Stimulated activated effector memory CD8-positive, alpha-beta T cell treated with anti-CD3 and anti-CD28 coated beads, Interleukin-12 subunit alpha, Interleukin-12 subunit beta, amount 100 ng/mL, for 72 hours (primary cell): ENCODE results near the gene PHLDB1.

Experiments
- ATAC-seq: fragments of 150-1000 bp; cut with Tn5 transposase; 2 replicates; pipeline ENCODE4 v1.10.0; 2021
- DNase-seq, 2 donors: peaks; one replicate each; pipeline ENCODE4 v3.0.0; 2021 to 2022; ENCODE audit warnings: low spot score in 2 of 2
- H3K27ac Mint-ChIP-seq: one replicate; pipeline ENCODE4 v1.8.0; 2022; ENCODE audit warnings: mild to moderate bottlenecking, mixed read lengths
- H3K36me3 Mint-ChIP-seq: one replicate; pipeline ENCODE4 v1.8.0; 2022; ENCODE audit warnings: mild to moderate bottlenecking, mixed read lengths
- H3K4me1 Mint-ChIP-seq: one replicate; pipeline ENCODE4 v1.8.0; 2022; ENCODE audit warnings: mixed read lengths
- H3K4me3 Mint-ChIP-seq: one replicate; pipeline ENCODE4 v1.8.0; 2022; ENCODE audit warnings: mild to moderate bottlenecking, mixed read lengths
- H3K9me3 Mint-ChIP-seq: one replicate; pipeline ENCODE4 v1.8.0; 2022; ENCODE audit warnings: mixed read lengths

PHLDB1 gene

DNA sequence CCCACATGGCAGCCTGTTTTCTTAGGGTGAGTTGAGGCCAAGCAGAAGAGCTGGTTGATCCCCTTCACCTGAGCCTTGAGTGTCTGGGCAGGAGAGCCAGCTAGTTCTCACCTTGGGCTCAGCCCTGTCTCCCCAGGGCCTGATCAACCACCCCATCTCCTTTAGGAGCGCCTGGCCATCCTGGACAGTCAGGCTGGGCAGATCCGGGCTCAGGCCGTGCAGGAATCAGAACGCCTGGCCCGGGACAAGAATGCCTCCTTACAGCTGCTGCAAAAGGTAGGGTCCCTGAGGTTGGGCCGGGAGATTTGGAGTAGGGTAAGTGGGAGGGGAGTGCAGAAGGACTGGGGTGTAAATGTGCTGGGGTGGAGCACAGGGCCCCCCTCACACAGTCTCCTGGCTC is 31.3 kb downstream of the PHLDB1 start:
- H3K36me3 Mint-ChIP-seq, result no peaks in the 10 kb centered on the region
- no peak overlapping the region for H3K27ac Mint-ChIP-seq
- no peaks in the 10 kb centered on the region for H3K9me3 Mint-ChIP-seq
- ATAC-seq (no peak), DNase-seq (no peak)
- no peak overlapping the region for H3K4me3 Mint-ChIP-seq
- H3K4me1 Mint-ChIP-seq, result peaks cover 8% of the 10 kb centered on the region

DNA sequence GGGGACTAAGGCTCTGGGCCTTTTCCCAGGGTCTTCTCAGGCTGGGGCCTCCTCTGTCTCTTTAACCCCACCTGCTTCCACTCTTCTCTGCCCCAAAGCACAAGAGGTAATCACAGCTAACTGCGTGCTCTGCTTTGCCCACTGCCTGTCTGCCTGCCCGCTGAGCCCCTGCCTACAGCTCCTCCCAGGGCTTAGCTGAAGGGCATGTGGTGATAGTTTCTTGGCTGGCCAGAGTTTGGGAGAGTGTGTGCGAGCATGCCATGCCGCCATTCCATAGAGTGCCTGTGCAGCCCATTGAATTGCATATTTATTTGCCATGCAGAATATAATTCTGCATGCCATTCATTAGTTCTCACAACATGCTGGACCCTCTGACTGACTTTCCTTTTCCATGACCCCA is 32.5 kb downstream of the PHLDB1 start:
- Mint-ChIP-seq H3K4me3 (no peak overlapping the region), H3K27ac (no peak overlapping the region), H3K36me3 (no peaks in the 10 kb centered on the region), H3K4me1 (no peaks in the 10 kb centered on the region), H3K9me3 (no peaks in the 10 kb centered on the region)
- no peak for DNase-seq
- no peak for ATAC-seq

DNA sequence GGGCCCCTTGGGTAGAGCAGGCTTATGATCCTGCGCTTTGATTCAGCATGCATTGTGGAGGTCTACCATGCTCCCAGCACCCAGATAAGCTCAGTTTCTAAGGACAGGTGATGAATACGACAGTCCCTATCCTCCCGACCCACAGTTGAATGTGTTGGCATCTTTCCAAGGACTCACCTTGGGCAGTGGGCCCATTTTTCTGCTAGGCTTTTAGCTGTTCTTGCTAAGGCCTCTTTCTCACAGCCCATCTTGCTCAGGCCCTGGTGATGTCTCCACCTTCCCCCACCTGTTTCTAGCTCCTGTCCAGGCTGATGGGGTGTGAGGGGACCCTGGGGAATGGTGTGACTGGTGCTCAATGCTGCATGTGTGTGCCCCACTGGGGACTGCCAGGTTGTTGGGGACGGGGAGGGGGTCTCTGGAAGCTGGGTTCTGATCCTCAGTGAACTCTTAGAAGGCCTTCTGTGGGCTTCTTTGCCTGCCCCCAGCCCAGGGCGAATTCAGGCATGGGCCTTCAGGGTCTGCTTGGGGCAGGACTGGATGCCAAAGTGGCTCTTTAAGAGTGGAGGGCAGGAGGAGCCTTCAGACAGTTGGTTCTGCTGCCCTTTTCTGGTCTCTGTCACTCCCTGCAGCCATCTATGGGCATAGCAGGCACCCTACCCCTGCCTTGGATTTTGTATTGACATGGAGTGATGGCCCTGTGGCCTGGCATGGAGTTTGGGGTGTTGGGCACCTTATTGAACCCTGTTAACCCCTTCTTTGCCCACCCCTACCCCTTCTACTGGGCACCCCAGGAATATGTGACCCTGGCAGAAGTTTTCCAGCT is 33.1 kb downstream of the PHLDB1 start:
- no peaks in the 10 kb centered on the region for H3K36me3 Mint-ChIP-seq
- ATAC-seq (no peak), DNase-seq (no peak)
- H3K9me3 Mint-ChIP-seq, result no peaks in the 10 kb centered on the region
- no peaks in the 10 kb centered on the region for H3K4me1 Mint-ChIP-seq
- no peak overlapping the region for H3K27ac Mint-ChIP-seq
- H3K4me3 Mint-ChIP-seq, result no peak overlapping the region

DNA sequence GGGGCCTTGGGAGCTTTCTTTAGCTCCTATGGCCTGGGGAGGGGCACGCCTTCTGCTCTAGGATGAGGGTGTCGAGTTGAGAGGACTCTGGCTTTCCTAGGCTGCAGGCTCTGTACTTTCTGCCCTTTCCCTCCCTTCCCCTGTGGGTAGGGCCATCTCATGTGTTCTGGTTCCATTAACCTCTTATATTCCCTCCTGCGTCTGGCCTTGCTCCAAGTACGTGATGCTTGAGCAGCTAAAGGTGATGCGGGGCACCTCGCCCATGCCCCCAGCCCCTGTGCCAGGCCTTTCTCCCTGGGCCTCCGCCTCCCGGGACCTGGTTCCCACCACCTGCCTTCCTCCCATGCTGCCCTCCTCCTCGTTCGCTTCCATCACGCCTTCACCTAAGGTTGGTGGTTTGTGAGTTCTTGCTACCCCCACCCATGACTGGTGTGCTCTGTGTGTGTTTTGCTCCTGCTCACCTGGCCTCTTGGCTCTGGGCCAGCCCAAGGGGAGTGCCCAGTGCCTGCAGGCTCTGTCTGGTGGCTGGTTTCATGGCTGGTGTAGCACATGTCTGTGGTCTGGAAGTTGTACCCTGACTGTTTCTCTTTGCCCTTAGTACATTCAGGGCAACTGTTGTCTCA is 34.1 kb downstream of the PHLDB1 start:
- DNase-seq (no peak), ATAC-seq (no peak)
- no peaks in the 10 kb centered on the region for H3K4me1 Mint-ChIP-seq
- no peak overlapping the region for H3K4me3 Mint-ChIP-seq
- no peaks in the 10 kb centered on the region for H3K9me3 Mint-ChIP-seq
- peaks cover 5% of the 10 kb centered on the region for H3K36me3 Mint-ChIP-seq
- H3K27ac Mint-ChIP-seq, result no peak overlapping the region

DNA sequence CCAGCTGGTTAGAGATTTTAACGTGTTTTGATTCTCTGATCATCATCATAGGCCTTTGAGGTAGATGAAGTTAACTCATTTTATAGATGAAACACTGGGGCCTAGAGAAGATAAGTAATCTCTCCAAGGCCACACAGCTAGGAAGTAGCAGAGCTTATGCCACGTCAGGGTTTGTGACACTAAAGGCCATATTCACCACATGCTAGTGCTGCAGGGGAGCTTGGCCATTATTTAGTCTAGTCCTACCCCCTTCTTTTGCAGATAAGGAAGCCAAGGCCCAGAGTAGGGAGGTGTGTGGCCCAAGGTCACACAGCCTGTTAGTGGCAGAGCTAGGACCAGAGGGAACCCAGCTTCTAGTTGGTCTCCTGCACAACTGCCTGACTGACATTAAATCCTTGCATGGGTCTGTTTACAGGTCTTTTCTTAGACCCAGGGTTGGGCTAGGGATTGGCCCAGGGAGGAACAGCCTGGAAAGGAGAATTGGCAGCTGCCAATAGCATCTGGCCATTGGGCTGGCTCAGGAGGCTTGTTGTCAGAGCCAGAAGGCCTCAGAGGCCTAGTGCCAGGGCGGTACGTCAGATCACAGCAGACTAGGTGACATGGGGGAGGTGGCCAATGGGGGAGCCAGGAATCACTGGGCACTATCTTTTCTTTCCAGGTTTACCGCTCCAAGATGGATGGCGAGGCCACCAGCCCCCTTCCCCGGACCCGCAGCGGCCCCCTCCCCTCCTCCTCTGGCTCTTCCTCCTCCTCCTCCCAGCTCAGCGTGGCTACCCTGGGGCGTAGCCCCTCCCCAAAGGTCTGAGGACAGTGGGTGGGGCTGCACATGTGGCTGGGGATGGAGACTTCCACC is 36.0 kb downstream of the PHLDB1 start:
- DNase-seq (no peak), ATAC-seq (no peak)
- Mint-ChIP-seq H3K27ac (no peak overlapping the region), H3K4me3 (no peak overlapping the region), H3K9me3 (no peaks in the 10 kb centered on the region), H3K4me1 (no peaks in the 10 kb centered on the region), H3K36me3 (peaks cover 5% of the 10 kb centered on the region)

DNA sequence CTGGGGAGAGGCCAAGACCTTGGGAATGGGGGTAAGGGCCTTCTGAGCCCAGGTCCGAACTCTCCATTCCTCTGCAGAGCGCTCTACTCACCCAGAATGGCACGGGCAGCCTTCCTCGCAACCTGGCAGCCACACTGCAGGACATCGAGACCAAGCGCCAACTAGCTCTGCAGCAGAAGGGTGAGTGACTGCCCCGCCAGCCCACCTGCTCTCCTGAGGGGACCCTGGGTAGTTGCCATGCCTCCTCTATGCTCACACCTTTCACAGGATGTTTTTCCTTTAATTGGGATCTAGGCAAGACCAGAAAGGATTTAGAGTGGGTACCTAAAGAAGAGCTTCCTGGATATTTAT is 36.6 kb downstream of the PHLDB1 start:
- Mint-ChIP-seq H3K27ac (no peak overlapping the region), H3K4me3 (no peak overlapping the region), H3K9me3 (no peaks in the 10 kb centered on the region), H3K4me1 (no peaks in the 10 kb centered on the region), H3K36me3 (peaks cover 5% of the 10 kb centered on the region)
- ATAC-seq (no peak), DNase-seq (no peak)

DNA sequence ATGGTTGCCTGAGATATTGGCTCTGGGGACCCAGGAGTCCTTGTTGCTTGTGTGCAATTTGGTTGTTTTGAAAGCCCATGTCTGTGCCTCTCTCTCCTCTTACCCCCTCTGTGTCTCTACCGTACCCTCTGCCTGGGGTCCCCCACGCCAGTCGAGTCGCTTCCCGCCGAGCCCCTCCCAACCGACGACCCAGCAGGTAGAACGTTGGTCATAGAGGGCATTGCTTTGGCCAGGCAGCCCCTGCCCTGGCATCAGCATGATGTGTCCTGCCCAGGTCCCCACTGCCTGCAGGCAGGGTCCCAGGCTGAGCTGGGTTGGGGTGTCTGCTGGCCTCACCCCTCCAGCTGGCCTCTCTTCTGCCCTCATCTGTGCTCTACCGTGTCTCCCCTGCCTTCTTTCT is 37.1 kb downstream of the PHLDB1 start:
- DNase-seq, result no peak
- Mint-ChIP-seq H3K36me3 (peaks cover 5% of the 10 kb centered on the region), H3K4me1 (no peaks in the 10 kb centered on the region), H3K27ac (no peak overlapping the region), H3K4me3 (no peak overlapping the region), H3K9me3 (no peaks in the 10 kb centered on the region)
- no peak for ATAC-seq

DNA sequence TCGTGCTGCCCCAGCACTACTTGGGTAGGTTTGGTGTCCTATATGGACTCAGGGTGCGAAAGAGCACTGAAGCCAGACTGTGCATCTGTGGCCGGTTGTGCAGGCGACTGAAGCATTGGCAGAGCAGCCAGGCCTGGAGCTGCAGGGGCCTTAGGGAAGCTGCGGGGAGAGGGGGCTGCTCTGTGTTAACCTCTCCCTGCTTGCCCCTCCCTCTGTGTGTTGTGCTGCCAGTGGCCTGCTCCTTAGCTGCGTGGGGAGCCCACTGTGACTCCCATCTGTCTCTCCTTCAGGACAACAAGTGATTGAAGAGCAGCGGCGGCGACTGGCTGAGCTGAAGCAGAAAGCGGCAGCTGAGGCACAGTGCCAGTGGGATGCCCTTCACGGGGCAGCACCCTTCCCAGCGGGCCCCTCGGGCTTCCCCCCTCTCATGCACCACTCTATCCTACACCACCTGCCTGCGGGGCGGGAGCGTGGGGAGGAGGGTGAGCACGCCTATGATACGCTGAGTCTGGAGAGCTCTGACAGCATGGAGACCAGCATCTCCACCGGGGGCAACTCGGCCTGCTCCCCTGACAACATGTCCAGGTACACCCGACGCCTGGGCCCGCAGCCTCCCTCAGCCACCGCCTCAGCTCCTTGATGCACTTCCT is 37.8 kb downstream of the PHLDB1 start:
- H3K9me3 Mint-ChIP-seq, result no peaks in the 10 kb centered on the region
- no peak overlapping the region for H3K27ac Mint-ChIP-seq
- H3K4me1 Mint-ChIP-seq, result no peaks in the 10 kb centered on the region
- no peak for DNase-seq
- ATAC-seq, result no peak
- peaks cover 5% of the 10 kb centered on the region for H3K36me3 Mint-ChIP-seq
- H3K4me3 Mint-ChIP-seq, result no peak overlapping the region

DNA sequence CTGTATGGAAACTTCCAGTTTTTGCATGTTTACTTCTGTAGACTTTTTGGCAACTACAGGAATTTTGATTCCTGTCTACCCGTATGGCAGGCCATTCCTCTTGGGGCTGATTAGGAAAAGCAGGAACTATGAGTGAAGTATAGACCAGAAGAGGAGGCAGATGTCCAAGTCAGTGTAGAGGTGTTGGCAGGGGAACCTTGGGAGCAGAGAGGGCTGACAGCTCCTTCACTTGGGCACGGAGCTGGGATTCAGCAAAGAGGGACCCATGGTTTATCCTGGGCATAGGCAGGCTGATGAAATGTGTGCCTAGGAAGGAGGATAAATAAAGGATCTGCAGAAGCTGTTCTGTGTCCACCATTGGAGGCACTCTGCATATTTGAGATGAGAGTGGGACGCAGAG is 39.0 kb downstream of the PHLDB1 start:
- Mint-ChIP-seq H3K4me1 (no peaks in the 10 kb centered on the region), H3K27ac (no peak overlapping the region), H3K4me3 (no peak overlapping the region), H3K36me3 (peaks cover 5% of the 10 kb centered on the region), H3K9me3 (no peaks in the 10 kb centered on the region)
- ATAC-seq (no peak), DNase-seq (no peak)

DNA sequence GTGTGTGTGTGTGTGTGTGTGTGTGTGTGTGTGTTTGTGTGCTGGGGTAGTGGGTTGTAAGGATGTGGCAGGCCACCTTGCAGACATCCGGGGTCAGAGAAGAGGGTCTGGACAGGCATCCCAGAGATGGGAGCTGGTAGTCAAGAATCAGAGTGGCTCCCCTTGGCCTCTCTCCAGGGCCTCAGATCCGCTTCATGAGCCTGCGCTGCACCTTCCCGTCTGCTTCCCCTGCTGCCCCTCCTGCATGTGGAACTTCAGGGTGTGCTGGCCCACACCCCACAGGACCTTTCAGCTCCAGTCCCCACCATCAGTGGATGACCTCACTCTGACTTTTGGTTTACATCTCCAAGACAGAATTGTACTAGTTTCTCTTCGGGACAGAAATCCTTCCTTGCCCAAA is 40.9 kb downstream of the PHLDB1 start:
- Mint-ChIP-seq H3K9me3 (no peaks in the 10 kb centered on the region), H3K27ac (no peak overlapping the region), H3K36me3 (peaks cover 5% of the 10 kb centered on the region), H3K4me3 (no peak overlapping the region), H3K4me1 (peaks cover 10% of the 10 kb centered on the region)
- no peak for ATAC-seq
- DNase-seq, result no peak

DNA sequence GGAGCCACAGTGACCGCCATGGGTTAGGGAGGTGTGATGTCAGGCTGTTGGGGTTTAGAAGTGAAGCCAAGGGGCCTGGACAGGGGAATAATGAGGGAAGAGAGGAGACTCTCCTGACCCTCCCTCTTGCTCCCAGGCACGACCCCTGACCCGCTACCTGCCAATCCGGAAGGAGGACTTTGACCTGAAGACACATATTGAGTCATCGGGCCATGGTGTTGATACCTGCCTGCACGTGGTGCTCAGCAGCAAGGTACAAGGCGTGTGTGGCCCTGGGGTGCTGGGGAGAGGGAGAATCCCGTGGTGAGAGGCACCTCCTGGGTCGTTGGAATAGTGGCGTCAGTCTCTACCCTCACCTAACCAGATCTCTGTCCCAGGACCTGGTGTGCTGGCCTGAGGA is 42.5 kb downstream of the PHLDB1 start:
- H3K36me3 Mint-ChIP-seq, result peaks cover 5% of the 10 kb centered on the region
- no peak for DNase-seq

DNA sequence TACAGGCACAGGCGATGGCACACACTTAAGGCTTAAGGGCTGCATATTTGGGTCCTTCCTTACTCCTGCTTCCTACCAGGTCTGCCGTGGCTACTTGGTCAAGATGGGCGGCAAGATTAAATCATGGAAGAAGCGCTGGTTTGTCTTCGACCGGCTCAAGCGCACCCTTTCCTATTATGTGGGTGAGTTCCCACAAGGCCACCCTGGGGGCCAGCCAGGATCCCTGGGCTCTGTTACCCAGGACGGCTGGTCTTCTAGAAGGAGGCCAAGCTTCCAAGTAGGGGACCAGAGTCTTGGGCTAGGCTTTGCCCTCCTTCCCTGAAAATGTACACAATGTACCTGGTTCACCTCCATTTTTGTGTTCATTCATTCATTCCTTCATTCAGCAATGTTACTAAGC is 43.0 kb downstream of the PHLDB1 start:
- Mint-ChIP-seq H3K4me3 (no peak overlapping the region), H3K9me3 (no peaks in the 10 kb centered on the region), H3K27ac (no peak overlapping the region), H3K36me3 (peaks cover 5% of the 10 kb centered on the region), H3K4me1 (peaks cover 10% of the 10 kb centered on the region)
- DNase-seq, result no peak
- ATAC-seq, result no peak

More for the DNA sequence above, 42.5 kb downstream of the PHLDB1 start:
- Mint-ChIP-seq H3K4me1 (peaks cover 10% of the 10 kb centered on the region), H3K27ac (no peak overlapping the region), H3K4me3 (no peak overlapping the region), H3K9me3 (no peaks in the 10 kb centered on the region)
- ATAC-seq, result no peak

DNA sequence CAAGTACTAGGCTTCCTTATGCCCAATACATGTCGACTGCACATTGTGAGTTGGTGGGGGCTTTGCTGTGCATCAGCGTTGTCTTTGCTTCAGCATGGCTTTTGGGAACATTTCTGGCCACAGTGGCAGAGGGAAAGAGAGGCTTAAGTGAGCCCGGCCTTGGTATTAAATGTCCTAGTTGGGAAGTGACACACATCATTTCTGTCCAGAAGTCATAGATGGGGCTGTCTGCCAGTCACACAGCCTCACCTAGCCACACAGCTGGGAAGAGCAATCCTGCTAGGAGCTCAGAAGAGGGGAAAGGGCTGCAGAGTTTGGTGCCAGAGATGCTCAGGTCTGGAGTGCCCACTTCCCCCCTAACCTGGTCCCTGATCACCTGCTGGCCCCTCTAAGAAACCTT is 44.4 kb downstream of the PHLDB1 start:
- no peak overlapping the region for H3K4me3 Mint-ChIP-seq
- no peaks in the 10 kb centered on the region for H3K9me3 Mint-ChIP-seq
- ATAC-seq, result no peak
- no peak for DNase-seq
- peaks cover 10% of the 10 kb centered on the region for H3K4me1 Mint-ChIP-seq
- no peaks in the 10 kb centered on the region for H3K36me3 Mint-ChIP-seq
- peak overlapping the region; percentile 4 for H3K27ac Mint-ChIP-seq

DNA sequence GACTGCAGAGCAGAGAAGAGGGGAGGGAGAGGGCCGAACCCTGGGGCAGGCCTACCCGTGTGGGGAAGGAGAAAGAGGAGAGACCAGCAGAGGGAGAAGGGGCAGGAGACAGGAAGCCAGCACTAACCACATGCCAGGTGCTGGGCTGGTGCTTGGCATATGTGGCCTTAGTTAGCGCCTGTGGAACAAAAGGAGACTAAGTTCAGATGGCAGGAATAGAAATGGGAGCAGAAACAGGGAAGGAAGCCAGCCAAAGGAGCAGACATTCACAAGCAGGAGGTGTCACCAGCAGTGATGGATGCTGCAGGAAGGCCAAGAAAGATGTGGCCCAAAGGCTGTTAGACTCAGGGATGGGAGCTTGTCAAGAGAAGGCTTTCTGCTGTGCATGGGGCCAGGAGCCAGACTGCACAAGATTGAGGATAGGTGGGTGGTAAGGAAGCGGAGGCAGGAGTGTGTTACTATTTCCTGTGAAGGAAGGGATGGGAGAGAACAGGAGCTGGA is 45.3 kb downstream of the PHLDB1 start:
- no peaks in the 10 kb centered on the region for H3K36me3 Mint-ChIP-seq
- no peaks in the 10 kb centered on the region for H3K9me3 Mint-ChIP-seq
- ATAC-seq, result no peak
- H3K27ac Mint-ChIP-seq, result peak overlapping the region; percentile 4
- no peak for DNase-seq
- H3K4me1 Mint-ChIP-seq, result peaks cover 10% of the 10 kb centered on the region
- no peak overlapping the region for H3K4me3 Mint-ChIP-seq

DNA sequence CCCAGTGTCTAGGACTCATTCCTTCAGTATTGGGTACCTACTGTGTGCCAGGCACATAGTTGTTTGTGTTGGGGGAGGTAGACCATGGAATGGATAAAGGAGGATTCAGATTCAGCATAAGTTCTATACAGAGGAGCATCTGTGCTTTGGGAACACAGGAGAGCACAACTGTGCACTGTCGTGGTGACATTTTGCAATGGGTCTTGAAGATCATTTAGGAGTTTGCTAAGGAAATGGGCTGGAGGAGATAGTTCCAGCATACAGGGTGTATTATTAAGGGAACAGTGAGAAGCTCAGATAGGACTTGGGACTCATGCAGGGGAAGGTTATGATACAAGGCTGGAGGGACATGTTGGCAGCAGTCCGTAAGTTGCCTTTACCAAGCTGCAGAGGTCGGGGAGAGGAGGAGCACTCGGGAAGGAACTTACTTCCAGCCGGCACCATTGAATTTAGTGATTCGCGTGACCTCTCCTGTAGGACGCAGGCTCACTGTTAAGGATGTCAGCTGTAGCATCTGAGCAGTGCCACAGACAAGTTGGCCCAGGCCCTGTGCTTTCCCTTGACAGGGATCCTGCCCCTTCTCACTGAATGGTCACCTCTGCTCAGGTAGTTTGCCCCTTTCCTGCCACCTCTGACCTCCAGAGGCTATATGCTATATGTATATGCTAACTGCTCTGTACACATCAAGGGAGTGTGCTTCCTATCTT is 46.4 kb downstream of the PHLDB1 start:
- Mint-ChIP-seq H3K27ac (no peak overlapping the region), H3K4me1 (peaks cover 10% of the 10 kb centered on the region), H3K36me3 (no peaks in the 10 kb centered on the region), H3K4me3 (no peak overlapping the region), H3K9me3 (no peaks in the 10 kb centered on the region)
- DNase-seq (no peak), ATAC-seq (no peak)
